ENCODE results near the gene ZIC2.

The ZIC2 gene

GRCh38 chr13:99959540-99960230 lies 21.9 kb upstream of the ZIC2 start:
- DNase-seq (ENCODE audit: low read depth, low spot score), result peak; percentile 38

- DNase-seq (ENCODE audit: low read depth, low spot score), result no peak
Observed at GRCh38 chr13:99960663-99961311, 20.8 kb upstream of the ZIC2 start.

- DNase-seq (ENCODE audit: low read depth, low spot score), result no peak
Observed at GRCh38 chr13:99961636-99962035, 19.9 kb upstream of the ZIC2 start.

GRCh38 chr13:99962242-99962641 lies 19.3 kb upstream of the ZIC2 start:
- DNase-seq (ENCODE audit: low read depth, low spot score), result no peak

GRCh38 chr13:99963816-99964339 lies 17.7 kb upstream of the ZIC2 start:
- no peak for DNase-seq (ENCODE audit: low read depth, low spot score)

GRCh38 chr13:99965329-99966000 lies 16.1 kb upstream of the ZIC2 start:
- DNase-seq (ENCODE audit: low read depth, low spot score), result no peak

GRCh38 chr13:99966064-99966805 lies 15.3 kb upstream of the ZIC2 start:
- no peak for DNase-seq (ENCODE audit: low read depth, low spot score)

- DNase-seq (ENCODE audit: low read depth, low spot score), result no peak
Observed at GRCh38 chr13:99967498-99967868, 14.1 kb upstream of the ZIC2 start.

- DNase-seq (ENCODE audit: low read depth, low spot score), result peak; percentile 44
Observed at GRCh38 chr13:99967869-99968520, 13.6 kb upstream of the ZIC2 start.

- DNase-seq (ENCODE audit: low read depth, low spot score), result peak; percentile 57
Observed at GRCh38 chr13:99968521-99969452, 12.8 kb upstream of the ZIC2 start.

GRCh38 chr13:99969453-99969918 lies 12.1 kb upstream of the ZIC2 start:
- DNase-seq (ENCODE audit: low read depth, low spot score), result no peak

GRCh38 chr13:99969919-99970650 lies 11.5 kb upstream of the ZIC2 start:
- peak; percentile 56 for DNase-seq (ENCODE audit: low read depth, low spot score)

GRCh38 chr13:99970651-99971575 lies 10.7 kb upstream of the ZIC2 start:
- DNase-seq (ENCODE audit: low read depth, low spot score), result peak; percentile 61

GRCh38 chr13:99971576-99972189 lies 9.9 kb upstream of the ZIC2 start, which contains the start of gene ZIC5:
ZIC5 (minus strand) TSS chr13:99971767; CDS start chr13:99971603, 164 bp downstream.
- DNase-seq (ENCODE audit: low read depth, low spot score), result peak; percentile 80

- DNase-seq (ENCODE audit: low read depth, low spot score), result no peak
Observed at GRCh38 chr13:99972190-99972731, 9.3 kb upstream of the ZIC2 start.

- DNase-seq (ENCODE audit: low read depth, low spot score), result no peak
Observed at GRCh38 chr13:99973163-99973807, 8.3 kb upstream of the ZIC2 start.

GRCh38 chr13:99973808-99974185 lies 7.8 kb upstream of the ZIC2 start:
- no peak for DNase-seq (ENCODE audit: low read depth, low spot score)
